Suprapubic skin (tissue), 4 donors: ENCODE measurements around the gene CCND3. TPM values are rescaled to one million over a fixed set of nuclear protein-coding genes. Genes with fewer than 3 reads are reported as not detected.

ENCODE experiments used
- DNase-seq, 2 donors: peaks; one replicate each; pipeline ENCODE4 v3.0.0-alpha.2; 2019; ENCODE audit warnings: low spot score in 2 of 2
- H3K27ac ChIP-seq: fragments of 200-600 bp; sonication (generic); one replicate; pipeline ENCODE4 v1.5.1; 2019
- H3K27me3 ChIP-seq: fragments of 200-600 bp; sonication (generic); one replicate; pipeline ENCODE4 v1.5.1; 2019
- H3K36me3 ChIP-seq: fragments of 200-600 bp; sonication (generic); one replicate; pipeline ENCODE4 v1.5.1; 2019
- H3K4me1 ChIP-seq: fragments of 200-600 bp; sonication (generic); one replicate; pipeline ENCODE4 v1.5.1; 2019
- H3K4me3 ChIP-seq: fragments of 200-600 bp; sonication (generic); one replicate; pipeline ENCODE4 v1.5.1; 2019; ENCODE audit warnings: mild to moderate bottlenecking
- H3K9me3 ChIP-seq: fragments of 200-600 bp; sonication (generic); one replicate; pipeline ENCODE4 v1.5.1; 2019
- EP300 ChIP-seq: sonication (generic); formaldehyde crosslinking; IDR thresholded peaks from one replicate; pipeline ENCODE4 v1.6.1; 2017; ENCODE audit warnings: antibody characterized with exemption
- POLR2A ChIP-seq, 2 donors: fragments of 450-650 bp; IDR thresholded peaks; one replicate each; pipeline ENCODE4 v1.6.1; 2017; ENCODE audit warnings: antibody characterized with exemption in 2 of 2, mild to moderate bottlenecking in 2 of 2, moderate library complexity in 2 of 2
- POLR2AphosphoS5 ChIP-seq, 3 donors: sonication (generic); formaldehyde crosslinking; IDR thresholded peaks; one replicate each; pipeline ENCODE4 v1.6.1; 2017; ENCODE audit warnings: antibody characterized with exemption in 3 of 3
- WGBS: methylation state at CpG from one replicate; pipeline ENCODE4 v1.1.5; 2018; 5-methylcytosine and 5-hydroxymethylcytosine counted together
- total RNA-seq, 4 donors: library from RNA; depleted of rRNA; stranded (reverse); fragments of >200 nt; gene quantifications; one replicate each; pipeline ENCODE4 v1.1.0, GENCODE V29; 2016
- TF ChIP-seq, protein P1 (sequence below), 2 donors: fragments of 200-600 bp in 1 of 2; fragments of 450-650 bp in 1 of 2; sonication (generic) in 1 of 2; IDR thresholded peaks; one replicate each; pipeline ENCODE4 v1.5.1; 2016 to 2019; ENCODE audit warnings: antibody characterized with exemption in 2 of 2, mild to moderate bottlenecking in 1 of 2, moderate library complexity in 1 of 2

Gene CCND3
- total RNA-seq, 4 donors from 2014 or later: 106 to 214 (median 132) TPM

DNA sequence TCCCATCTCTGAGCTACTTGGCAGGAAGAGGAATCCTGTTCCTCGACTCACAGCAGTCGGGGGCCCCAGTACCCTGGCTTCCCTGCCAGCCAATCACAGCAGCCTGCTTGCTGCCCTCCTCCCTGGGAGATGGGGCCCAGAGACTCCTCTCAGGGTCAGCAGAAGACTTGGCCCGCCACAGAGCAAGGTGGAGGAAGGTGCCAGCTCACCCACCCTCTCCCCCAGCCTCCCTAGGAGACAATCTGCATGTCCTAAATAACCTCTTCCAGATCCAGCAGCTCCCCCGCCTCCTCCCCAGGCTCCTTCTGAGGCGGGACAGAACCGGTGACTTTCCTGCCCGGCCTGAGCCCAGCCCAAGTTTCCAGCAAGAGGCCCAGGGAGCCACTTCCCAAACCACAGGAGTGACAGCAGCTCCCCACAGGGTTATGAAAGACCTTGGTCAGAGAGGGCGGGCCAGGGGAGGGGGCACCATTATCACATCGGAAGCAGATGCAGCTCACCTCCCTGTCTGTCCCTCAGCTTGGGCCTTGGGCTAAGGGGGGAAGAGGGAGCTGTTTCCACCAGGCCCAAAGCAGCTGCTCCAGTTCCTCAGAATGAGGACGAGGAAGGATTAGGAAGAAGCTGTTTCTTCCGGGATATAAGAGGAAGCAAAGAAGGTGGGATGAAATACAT lies 2.3 kb downstream of the CCND3 start:
- Histone ChIP-seq H3K27ac (peak overlapping the region; percentile 20), H3K4me3 (no peak overlapping the region), H3K27me3 (no peaks in the 10 kb centered on the region), H3K4me1 (peaks cover 61% of the 10 kb centered on the region), H3K9me3 (no peaks in the 10 kb centered on the region), H3K36me3 (peaks cover 17% of the 10 kb centered on the region)
- peak in 1 of 2 donors; percentile 63 for DNase-seq
- TF ChIP-seq POLR2AphosphoS5 (IDR thresholded peaks at IDR 0.05) (no peak), EP300 (no peak), POLR2A (IDR thresholded peaks at IDR 0.05) (no peak)
- TF ChIP-seq, protein P1, sequence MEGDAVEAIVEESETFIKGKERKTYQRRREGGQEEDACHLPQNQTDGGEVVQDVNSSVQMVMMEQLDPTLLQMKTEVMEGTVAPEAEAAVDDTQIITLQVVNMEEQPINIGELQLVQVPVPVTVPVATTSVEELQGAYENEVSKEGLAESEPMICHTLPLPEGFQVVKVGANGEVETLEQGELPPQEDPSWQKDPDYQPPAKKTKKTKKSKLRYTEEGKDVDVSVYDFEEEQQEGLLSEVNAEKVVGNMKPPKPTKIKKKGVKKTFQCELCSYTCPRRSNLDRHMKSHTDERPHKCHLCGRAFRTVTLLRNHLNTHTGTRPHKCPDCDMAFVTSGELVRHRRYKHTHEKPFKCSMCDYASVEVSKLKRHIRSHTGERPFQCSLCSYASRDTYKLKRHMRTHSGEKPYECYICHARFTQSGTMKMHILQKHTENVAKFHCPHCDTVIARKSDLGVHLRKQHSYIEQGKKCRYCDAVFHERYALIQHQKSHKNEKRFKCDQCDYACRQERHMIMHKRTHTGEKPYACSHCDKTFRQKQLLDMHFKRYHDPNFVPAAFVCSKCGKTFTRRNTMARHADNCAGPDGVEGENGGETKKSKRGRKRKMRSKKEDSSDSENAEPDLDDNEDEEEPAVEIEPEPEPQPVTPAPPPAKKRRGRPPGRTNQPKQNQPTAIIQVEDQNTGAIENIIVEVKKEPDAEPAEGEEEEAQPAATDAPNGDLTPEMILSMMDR (IDR thresholded peaks at IDR 0.05): no peak
- WGBS: 18% methylated on average over 6 of the region's 11 CpGs

DNA sequence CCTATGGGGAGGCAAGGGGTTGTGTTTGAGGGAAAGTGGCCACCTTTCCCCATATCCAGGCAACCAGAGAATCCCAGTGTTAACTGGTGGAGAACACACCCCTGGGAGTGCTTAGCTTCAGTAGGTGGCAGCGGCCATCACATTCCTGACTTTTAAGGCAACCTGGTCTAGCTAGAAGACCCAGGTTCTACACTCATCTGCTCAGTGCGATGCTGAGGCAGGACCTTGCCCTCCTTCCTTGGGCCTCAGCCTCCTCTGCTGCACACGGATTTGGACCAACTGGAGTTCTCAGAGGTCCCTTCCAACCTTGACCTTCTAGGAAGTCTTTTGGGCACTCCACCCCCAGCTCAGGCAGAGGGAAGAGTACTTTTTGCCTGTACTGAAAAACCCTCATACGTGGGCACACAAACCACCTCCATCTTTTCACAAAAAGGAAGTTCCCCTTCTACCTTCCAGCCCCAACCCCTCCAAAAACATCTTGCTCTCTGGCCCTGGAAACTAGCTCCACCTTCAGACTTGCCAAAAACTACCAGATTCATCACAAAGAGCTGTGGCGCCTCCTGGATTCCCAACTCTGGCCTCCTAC lies 2.9 kb downstream of the CCND3 start:
- TF ChIP-seq, protein P1 (IDR thresholded peaks at IDR 0.05): no peak
- TF ChIP-seq EP300: no peak
- TF ChIP-seq POLR2A (IDR thresholded peaks at IDR 0.05): no peak
- no peak for TF ChIP-seq POLR2AphosphoS5 (IDR thresholded peaks at IDR 0.05)
- H3K36me3 ChIP-seq: peaks cover 23% of the 10 kb centered on the region
- H3K27ac ChIP-seq: peak overlapping the region; percentile 20
- DNase-seq: no peak
- H3K4me1 ChIP-seq: peaks cover 61% of the 10 kb centered on the region
- H3K4me3 ChIP-seq: no peak overlapping the region
- no peaks in the 10 kb centered on the region for H3K9me3 ChIP-seq
- H3K27me3 ChIP-seq: no peaks in the 10 kb centered on the region
- 71% methylated on average over 4 of the region's 5 CpGs for WGBS

DNA sequence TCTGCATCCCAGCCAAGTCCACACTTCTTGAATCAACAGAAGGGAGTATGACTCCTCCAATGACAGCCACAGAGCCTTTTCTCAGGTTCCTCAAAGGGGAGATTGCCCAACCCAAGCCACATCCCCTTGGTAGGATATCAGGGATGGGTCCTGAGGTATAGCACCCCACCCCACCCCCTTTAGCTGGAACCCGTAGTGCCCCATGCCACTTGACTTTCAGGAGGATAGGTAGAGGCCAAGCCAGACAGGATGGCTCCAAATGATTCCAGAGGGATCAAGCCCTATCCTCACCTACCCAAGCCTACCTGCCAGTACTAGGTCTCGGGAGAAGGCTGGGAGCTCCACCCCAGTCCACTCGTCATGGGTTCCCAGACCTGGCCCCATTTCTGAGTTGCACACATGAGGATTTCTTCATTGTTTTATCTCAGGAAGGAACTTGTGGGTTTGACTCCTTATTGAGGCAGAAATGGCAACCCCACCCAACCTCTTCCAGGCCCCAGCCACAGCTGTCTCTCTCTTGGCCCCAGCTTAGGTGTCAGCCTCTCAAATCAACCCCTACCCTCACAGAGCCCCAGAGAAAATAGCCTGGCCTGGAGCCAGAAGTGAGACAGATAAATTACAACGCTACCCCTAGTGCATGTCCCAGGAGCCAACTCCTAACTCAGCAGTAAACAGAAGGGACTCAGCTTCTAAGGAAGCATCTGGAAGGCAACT lies 3.6 kb downstream of the CCND3 start:
- H3K4me1 ChIP-seq: peaks cover 61% of the 10 kb centered on the region
- no peaks in the 10 kb centered on the region for H3K9me3 ChIP-seq
- peaks cover 30% of the 10 kb centered on the region for H3K36me3 ChIP-seq
- WGBS: 62% methylated on average over 3 of the region's 4 CpGs
- DNase-seq: no peak
- H3K27ac ChIP-seq: no peak overlapping the region
- H3K4me3 ChIP-seq: no peak overlapping the region
- TF ChIP-seq, protein P1 (IDR thresholded peaks at IDR 0.05): no peak
- TF ChIP-seq EP300 (no peak), POLR2AphosphoS5 (IDR thresholded peaks at IDR 0.05) (no peak), POLR2A (IDR thresholded peaks at IDR 0.05) (no peak)
- H3K27me3 ChIP-seq: no peaks in the 10 kb centered on the region

DNA sequence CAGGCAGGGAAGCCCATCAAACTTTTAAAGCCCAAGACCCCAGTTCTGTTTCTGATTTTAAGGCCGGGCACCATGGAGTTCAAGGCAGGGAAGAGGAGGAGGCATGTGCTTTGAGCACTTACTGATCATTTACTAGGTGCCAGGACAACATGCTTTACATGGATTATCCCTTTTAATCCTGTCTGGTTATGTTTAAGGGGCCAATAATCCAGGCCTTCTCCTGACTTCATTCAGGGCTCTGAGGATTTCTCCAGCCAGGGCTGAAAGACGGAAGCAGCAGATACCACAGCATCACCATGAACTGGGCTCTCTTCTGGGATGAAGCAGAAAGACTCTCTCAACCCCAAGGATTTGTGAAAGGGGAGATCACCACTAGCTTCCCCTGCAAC lies 4.1 kb downstream of the CCND3 start:
- no peak overlapping the region for H3K4me3 ChIP-seq
- WGBS: 44% methylated on average over 1 of the region's 2 CpGs
- no peaks in the 10 kb centered on the region for H3K27me3 ChIP-seq
- H3K9me3 ChIP-seq: no peaks in the 10 kb centered on the region
- H3K36me3 ChIP-seq: peaks cover 35% of the 10 kb centered on the region
- no peak overlapping the region for H3K27ac ChIP-seq
- DNase-seq: no peak
- TF ChIP-seq EP300: no peak
- H3K4me1 ChIP-seq: peaks cover 59% of the 10 kb centered on the region

DNA sequence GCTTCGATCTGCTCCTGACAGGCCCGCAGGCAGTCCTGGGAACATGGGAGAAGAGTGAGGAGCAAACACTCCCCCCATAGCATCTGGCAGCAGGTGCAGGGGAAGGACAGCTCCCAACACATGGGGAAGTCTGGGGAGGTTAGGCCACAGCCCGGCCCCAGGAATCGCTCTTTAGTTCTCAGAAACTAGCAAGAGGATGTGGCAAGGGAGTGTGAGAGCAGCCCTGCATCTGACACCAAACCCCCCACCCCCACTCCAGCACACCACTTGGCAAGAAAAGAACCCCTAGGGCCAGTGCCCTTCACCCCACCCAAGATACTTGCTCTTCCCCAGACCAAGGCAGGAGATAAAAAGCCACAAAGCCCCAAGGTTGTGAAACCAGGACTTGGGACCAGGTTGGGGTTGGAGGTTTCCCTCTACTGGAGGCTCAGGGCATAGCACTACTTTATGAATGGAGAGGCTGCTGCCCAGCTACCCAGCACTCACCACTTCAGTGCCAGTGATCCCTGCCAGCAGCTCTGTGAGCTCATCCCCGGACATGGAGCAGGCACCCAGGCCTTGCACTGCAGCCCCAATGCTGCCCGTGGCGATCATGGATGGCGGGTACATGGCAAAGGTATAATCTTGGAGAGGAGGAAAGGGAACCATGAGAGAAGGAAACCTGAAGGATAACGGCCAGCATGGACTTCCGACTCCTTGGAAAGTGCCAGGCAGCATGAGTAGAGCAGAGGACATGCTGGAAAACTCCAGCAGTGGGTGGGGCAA lies 5.4 kb downstream of the CCND3 start:
- no peaks in the 10 kb centered on the region for H3K27me3 ChIP-seq
- H3K4me3 ChIP-seq: no peak overlapping the region
- H3K36me3 ChIP-seq: peaks cover 47% of the 10 kb centered on the region
- H3K4me1 ChIP-seq: peaks cover 52% of the 10 kb centered on the region
- TF ChIP-seq, protein P1 (IDR thresholded peaks at IDR 0.05): peak; percentile 34 to 84
- TF ChIP-seq EP300 (no peak), POLR2AphosphoS5 (IDR thresholded peaks at IDR 0.05) (no peak)
- WGBS: 21% methylated on average over 8 of the region's 10 CpGs
- DNase-seq: peak in 1 of 2 donors; percentile 68
- H3K27ac ChIP-seq: no peak overlapping the region
- H3K9me3 ChIP-seq: no peaks in the 10 kb centered on the region
